ENCODE measurements around the gene ZFAND6. TPM values are rescaled to one million over a fixed set of nuclear protein-coding genes. Genes with fewer than 3 reads are reported as not detected.

Gene ZFAND6
- total RNA-seq, 1 donor from 2014 or later, result 77.3 TPM

DNA sequence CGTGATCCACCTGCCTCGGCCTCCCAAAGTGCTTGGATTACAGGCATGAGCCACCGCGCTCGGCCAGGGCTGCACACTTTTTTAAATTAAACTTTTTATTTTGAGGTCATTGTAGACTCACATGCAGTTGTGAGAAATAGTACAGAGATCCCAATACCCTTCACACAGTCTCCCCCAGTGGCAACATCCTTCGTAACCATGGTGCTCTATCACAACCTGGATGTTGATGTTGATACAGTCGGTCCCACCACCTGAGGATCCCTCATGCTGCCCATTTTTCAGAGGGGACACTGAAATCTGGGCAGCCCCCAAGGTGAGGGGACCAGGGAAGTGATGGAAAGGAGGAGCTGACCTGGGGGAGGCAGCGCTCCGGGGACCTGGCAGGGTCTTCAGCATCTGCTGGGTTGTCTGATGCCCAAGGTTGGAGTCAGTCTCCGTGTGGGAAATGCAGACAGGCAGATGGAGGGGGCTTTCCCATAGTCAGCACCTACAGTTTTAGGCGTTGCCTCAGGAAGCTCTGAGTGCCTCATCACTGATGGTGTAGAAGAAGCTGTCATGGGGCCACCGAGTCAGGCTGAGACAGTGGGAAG lies 110.4 kb downstream of the ZFAND6 start:
- TF ChIP-seq, protein P1, sequence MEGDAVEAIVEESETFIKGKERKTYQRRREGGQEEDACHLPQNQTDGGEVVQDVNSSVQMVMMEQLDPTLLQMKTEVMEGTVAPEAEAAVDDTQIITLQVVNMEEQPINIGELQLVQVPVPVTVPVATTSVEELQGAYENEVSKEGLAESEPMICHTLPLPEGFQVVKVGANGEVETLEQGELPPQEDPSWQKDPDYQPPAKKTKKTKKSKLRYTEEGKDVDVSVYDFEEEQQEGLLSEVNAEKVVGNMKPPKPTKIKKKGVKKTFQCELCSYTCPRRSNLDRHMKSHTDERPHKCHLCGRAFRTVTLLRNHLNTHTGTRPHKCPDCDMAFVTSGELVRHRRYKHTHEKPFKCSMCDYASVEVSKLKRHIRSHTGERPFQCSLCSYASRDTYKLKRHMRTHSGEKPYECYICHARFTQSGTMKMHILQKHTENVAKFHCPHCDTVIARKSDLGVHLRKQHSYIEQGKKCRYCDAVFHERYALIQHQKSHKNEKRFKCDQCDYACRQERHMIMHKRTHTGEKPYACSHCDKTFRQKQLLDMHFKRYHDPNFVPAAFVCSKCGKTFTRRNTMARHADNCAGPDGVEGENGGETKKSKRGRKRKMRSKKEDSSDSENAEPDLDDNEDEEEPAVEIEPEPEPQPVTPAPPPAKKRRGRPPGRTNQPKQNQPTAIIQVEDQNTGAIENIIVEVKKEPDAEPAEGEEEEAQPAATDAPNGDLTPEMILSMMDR (IDR thresholded peaks at IDR 0.05; ENCODE audit: unreplicated experiment), result no peak

DNA sequence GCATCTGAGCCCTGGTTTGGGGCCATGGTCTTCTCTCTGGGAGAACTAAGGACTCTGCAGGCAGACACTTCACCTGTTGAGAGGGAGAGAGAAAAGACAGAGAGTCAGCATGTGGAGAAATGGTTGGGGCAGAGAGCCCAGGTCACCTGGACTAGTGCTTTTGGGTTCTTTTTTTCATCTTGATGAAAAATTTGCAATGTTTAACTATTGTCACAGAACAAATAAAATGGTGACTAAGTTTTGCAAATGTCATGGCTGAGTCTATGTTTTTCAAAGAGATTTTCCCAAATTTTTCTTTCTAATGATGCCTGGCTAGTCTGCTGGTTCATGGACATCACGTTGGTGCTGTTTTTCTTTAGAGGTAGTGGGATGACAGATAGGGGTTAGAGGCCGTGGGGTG lies 111.1 kb downstream of the ZFAND6 start:
- peaks cover 9% of the 10 kb centered on the region for H3K36me3 Mint-ChIP-seq (ENCODE audit: low read depth, unreplicated experiment)
- H3K4me3 Mint-ChIP-seq (ENCODE audit: unreplicated experiment), result no peak overlapping the region
- DNase-seq (ENCODE audit: low spot score), result no peak
- TF ChIP-seq, protein P1 (IDR thresholded peaks at IDR 0.05; ENCODE audit: unreplicated experiment), result no peak
- H3K27me3 Mint-ChIP-seq (ENCODE audit: unreplicated experiment), result peaks cover 2% of the 10 kb centered on the region
- no peaks in the 10 kb centered on the region for H3K9me3 Mint-ChIP-seq (ENCODE audit: unreplicated experiment)
- no peak overlapping the region for H3K27ac Mint-ChIP-seq (ENCODE audit: unreplicated experiment)
- peaks cover 4% of the 10 kb centered on the region for H3K4me1 Mint-ChIP-seq (ENCODE audit: unreplicated experiment)

More for the DNA sequence above, 110.4 kb downstream of the ZFAND6 start:
- Mint-ChIP-seq H3K27me3 (ENCODE audit: unreplicated experiment) (peaks cover 2% of the 10 kb centered on the region), H3K36me3 (ENCODE audit: low read depth, unreplicated experiment) (peaks cover 9% of the 10 kb centered on the region), H3K27ac (ENCODE audit: unreplicated experiment) (no peak overlapping the region), H3K4me3 (ENCODE audit: unreplicated experiment) (no peak overlapping the region), H3K4me1 (ENCODE audit: unreplicated experiment) (peaks cover 4% of the 10 kb centered on the region), H3K9me3 (ENCODE audit: unreplicated experiment) (no peaks in the 10 kb centered on the region)
- no peak for DNase-seq (ENCODE audit: low spot score)

DNA sequence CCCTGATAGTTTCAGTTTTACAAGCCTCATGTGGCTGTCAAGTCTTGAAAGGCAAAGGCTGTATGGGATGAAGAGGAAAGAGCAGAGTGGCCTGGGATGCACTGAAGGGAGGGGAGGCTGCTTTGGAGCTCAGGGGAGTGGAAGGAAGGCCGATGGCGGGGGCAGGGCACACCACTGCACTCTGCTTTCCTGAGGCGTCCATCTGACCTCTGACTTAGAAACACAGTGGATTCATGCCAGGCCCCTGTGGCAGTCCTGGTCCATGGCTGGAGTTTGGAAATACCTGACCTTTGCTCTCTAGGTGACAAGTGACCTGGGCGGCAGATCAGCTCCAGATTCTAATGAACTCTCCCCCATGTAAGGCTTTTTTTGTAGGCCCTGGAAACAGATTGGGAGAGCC lies 112.3 kb downstream of the ZFAND6 start:
- H3K4me1 Mint-ChIP-seq (ENCODE audit: unreplicated experiment), result peaks cover 4% of the 10 kb centered on the region
- no peak for DNase-seq (ENCODE audit: low spot score)
- no peak overlapping the region for H3K4me3 Mint-ChIP-seq (ENCODE audit: unreplicated experiment)
- H3K27ac Mint-ChIP-seq (ENCODE audit: unreplicated experiment), result no peak overlapping the region
- H3K9me3 Mint-ChIP-seq (ENCODE audit: unreplicated experiment), result no peaks in the 10 kb centered on the region
- TF ChIP-seq, protein P1 (IDR thresholded peaks at IDR 0.05; ENCODE audit: unreplicated experiment), result no peak
- peaks cover 9% of the 10 kb centered on the region for H3K36me3 Mint-ChIP-seq (ENCODE audit: low read depth, unreplicated experiment)
- peaks cover 3% of the 10 kb centered on the region for H3K27me3 Mint-ChIP-seq (ENCODE audit: unreplicated experiment)

DNA sequence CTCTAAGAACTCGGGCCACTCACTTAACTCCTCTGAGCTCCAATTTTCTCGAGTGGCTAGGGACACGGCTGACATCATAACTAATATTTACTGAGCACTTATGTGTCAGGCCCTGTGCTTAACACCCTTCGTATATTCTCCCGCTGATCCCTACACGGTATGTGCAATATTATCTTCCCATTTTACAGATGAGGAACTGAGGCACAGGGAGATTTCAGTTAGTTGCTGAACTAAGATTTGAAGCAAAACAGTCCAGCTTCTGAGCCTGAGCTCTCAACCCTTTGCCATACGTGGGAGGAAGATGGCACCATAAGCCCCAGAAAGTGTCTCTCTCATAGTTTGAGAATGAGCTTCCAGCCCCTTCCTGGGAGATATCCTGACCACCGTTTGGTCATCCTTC lies 112.9 kb downstream of the ZFAND6 start:
- peaks cover 3% of the 10 kb centered on the region for H3K27me3 Mint-ChIP-seq (ENCODE audit: unreplicated experiment)
- DNase-seq (ENCODE audit: low spot score), result no peak
- TF ChIP-seq, protein P1 (IDR thresholded peaks at IDR 0.05; ENCODE audit: unreplicated experiment), result no peak
- H3K27ac Mint-ChIP-seq (ENCODE audit: unreplicated experiment), result no peak overlapping the region
- no peak overlapping the region for H3K4me3 Mint-ChIP-seq (ENCODE audit: unreplicated experiment)
- H3K4me1 Mint-ChIP-seq (ENCODE audit: unreplicated experiment), result no peaks in the 10 kb centered on the region
- no peaks in the 10 kb centered on the region for H3K9me3 Mint-ChIP-seq (ENCODE audit: unreplicated experiment)
- peaks cover 9% of the 10 kb centered on the region for H3K36me3 Mint-ChIP-seq (ENCODE audit: low read depth, unreplicated experiment)

DNA sequence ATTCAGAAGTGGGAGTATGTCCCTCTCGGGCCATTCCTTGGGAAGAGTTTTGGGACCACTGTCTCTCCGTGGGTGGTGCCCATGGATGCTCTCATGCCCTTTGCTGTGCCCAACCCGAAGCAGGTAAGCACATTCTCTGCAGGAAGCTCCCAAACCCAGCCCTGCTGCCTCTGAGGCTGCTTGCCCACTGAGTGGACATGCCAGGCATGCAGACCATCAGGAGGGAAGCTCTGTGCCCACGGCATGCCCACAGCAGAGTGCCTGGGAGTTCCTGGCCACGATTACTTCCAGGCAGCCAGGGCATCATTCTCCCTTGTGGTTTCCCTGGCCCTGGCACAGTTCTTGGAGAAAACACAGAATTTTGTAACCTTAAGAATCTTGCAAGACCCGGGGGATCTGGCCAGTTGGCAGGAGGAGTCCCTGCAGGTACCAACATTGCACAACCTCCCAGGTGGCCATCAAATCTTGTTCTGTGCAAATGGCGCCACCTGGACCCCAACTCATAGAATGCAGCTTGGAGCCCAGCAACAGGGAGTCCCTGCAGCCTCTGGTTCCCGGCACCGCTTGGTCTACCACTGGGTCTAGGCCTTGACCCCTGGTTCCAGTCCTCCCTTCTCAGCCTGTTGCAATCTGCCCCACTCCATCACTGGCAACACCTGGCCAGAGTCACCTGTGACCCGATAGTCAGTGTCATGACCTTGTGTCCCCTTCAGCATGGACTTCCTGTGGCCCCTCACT lies 113.7 kb downstream of the ZFAND6 start:
- TF ChIP-seq, protein P1 (IDR thresholded peaks at IDR 0.05; ENCODE audit: unreplicated experiment), result peak; percentile 77

More for the DNA sequence above, 113.7 kb downstream of the ZFAND6 start:
- peak; percentile 77 for DNase-seq (ENCODE audit: low spot score)
- no peaks in the 10 kb centered on the region for H3K4me1 Mint-ChIP-seq (ENCODE audit: unreplicated experiment)
- no peaks in the 10 kb centered on the region for H3K9me3 Mint-ChIP-seq (ENCODE audit: unreplicated experiment)
- peak overlapping the region; percentile 7 for H3K4me3 Mint-ChIP-seq (ENCODE audit: unreplicated experiment)
- peaks cover 9% of the 10 kb centered on the region for H3K36me3 Mint-ChIP-seq (ENCODE audit: low read depth, unreplicated experiment)
- no peak overlapping the region for H3K27ac Mint-ChIP-seq (ENCODE audit: unreplicated experiment)
- peaks cover 7% of the 10 kb centered on the region for H3K27me3 Mint-ChIP-seq (ENCODE audit: unreplicated experiment)
